ENCODE measurements around the gene HOXB9. TPM values are rescaled to one million over a fixed set of nuclear protein-coding genes. Genes with fewer than 3 reads are reported as not detected.
A peak's percentile ranks its signal among the peaks of the same experiment; 100 is the strongest.

The HOXB9 gene
- total and polyA plus RNA-seq, 2 experiments from 2014 or later: not detected

DNA sequence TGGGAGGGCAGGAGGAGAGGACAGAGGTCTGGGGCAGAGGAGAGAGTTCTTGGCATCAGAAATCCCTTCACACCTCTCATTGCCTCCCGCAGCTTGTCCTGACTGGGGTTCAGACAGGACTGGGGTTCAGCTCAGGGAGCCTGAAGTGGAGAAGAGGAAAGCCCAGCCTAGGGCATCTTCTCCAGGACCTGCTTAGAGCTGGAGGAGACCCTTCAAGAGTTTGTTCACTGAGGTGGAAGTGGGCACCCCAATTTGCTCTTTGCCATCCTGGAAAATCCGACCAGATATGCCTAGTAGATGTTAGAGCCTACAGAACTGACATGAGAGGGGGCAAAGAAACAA is 38.1 kb downstream of the HOXB9 start:
- no peak overlapping the region for H2AFZ ChIP-seq
- no peaks in the 10 kb centered on the region for H3K9me2 ChIP-seq (ENCODE audit: insufficient read depth)
- Mint-ChIP-seq H3K4me1 (peaks cover 39% of the 10 kb centered on the region), H3K9me3 (no peaks in the 10 kb centered on the region; the same call in 1 of the 3 replicates), H3K27me3 (ENCODE audit: insufficient read depth, low read depth, poor library complexity) (peaks cover 100% of the 10 kb centered on the region), H3K27ac (no peak overlapping the region), H3K4me3 (no peak overlapping the region), H3K36me3 (ENCODE audit: low read depth) (no peaks in the 10 kb centered on the region)
- ATAC-seq (no peak), DNase-seq (ENCODE audit: low spot score) (no peak)
- no peak overlapping the region for H3K4me3 ChIP-seq
- peaks cover 66% of the 10 kb centered on the region for H4K20me1 ChIP-seq (replicated peaks; ENCODE audit: insufficient read depth)
- no peaks in the 10 kb centered on the region for H3K79me2 ChIP-seq (replicated peaks; ENCODE audit: insufficient read depth)
- peaks cover 52% of the 10 kb centered on the region for H3K4me1 ChIP-seq (ENCODE audit: insufficient read depth)
- H3F3A ChIP-seq (replicated peaks; ENCODE audit: low read depth): peaks cover 60% of the 10 kb centered on the region
- no peak overlapping the region for H3K4me2 ChIP-seq
- H3K27ac ChIP-seq (ENCODE audit: low read depth): no peak overlapping the region
- no peaks in the 10 kb centered on the region for H3K36me3 ChIP-seq (ENCODE audit: insufficient read depth)
- TF ChIP-seq ZNF331 (CRISPR knock-in tag; IDR thresholded peaks at IDR 0.05; ENCODE audit: low read depth): no peak
- peak; percentile 46 for TF ChIP-seq EZH2 (IDR thresholded peaks at IDR 0.05; ENCODE audit: low read depth, unreplicated experiment)
- TF ChIP-seq, protein P1, sequence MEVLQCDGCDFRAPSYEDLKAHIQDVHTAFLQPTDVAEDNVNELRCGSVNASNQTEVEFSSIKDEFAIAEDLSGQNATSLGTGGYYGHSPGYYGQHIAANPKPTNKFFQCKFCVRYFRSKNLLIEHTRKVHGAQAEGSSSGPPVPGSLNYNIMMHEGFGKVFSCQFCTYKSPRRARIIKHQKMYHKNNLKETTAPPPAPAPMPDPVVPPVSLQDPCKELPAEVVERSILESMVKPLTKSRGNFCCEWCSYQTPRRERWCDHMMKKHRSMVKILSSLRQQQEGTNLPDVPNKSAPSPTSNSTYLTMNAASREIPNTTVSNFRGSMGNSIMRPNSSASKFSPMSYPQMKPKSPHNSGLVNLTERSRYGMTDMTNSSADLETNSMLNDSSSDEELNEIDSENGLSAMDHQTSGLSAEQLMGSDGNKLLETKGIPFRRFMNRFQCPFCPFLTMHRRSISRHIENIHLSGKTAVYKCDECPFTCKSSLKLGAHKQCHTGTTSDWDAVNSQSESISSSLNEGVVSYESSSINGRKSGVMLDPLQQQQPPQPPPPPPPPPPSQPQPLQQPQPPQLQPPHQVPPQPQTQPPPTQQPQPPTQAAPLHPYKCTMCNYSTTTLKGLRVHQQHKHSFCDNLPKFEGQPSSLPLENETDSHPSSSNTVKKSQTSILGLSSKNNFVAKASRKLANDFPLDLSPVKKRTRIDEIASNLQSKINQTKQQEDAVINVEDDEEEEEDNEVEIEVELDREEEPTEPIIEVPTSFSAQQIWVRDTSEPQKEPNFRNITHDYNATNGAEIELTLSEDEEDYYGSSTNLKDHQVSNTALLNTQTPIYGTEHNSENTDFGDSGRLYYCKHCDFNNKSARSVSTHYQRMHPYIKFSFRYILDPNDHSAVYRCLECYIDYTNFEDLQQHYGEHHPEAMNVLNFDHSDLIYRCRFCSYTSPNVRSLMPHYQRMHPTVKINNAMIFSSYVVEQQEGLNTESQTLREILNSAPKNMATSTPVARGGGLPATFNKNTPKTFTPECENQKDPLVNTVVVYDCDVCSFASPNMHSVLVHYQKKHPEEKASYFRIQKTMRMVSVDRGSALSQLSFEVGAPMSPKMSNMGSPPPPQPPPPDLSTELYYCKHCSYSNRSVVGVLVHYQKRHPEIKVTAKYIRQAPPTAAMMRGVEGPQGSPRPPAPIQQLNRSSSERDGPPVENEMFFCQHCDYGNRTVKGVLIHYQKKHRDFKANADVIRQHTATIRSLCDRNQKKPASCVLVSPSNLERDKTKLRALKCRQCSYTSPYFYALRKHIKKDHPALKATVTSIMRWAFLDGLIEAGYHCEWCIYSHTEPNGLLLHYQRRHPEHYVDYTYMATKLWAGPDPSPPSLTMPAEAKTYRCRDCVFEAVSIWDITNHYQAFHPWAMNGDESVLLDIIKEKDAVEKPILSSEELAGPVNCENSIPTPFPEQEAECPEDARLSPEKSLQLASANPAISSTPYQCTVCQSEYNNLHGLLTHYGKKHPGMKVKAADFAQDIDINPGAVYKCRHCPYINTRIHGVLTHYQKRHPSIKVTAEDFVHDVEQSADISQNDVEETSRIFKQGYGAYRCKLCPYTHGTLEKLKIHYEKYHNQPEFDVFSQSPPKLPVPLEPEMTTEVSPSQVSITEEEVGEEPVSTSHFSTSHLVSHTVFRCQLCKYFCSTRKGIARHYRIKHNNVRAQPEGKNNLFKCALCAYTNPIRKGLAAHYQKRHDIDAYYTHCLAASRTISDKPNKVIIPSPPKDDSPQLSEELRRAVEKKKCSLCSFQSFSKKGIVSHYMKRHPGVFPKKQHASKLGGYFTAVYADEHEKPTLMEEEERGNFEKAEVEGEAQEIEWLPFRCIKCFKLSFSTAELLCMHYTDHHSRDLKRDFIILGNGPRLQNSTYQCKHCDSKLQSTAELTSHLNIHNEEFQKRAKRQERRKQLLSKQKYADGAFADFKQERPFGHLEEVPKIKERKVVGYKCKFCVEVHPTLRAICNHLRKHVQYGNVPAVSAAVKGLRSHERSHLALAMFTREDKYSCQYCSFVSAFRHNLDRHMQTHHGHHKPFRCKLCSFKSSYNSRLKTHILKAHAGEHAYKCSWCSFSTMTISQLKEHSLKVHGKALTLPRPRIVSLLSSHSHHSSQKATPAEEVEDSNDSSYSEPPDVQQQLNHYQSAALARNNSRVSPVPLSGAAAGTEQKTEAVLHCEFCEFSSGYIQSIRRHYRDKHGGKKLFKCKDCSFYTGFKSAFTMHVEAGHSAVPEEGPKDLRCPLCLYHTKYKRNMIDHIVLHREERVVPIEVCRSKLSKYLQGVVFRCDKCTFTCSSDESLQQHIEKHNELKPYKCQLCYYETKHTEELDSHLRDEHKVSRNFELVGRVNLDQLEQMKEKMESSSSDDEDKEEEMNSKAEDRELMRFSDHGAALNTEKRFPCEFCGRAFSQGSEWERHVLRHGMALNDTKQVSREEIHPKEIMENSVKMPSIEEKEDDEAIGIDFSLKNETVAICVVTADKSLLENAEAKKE (CRISPR knock-in tag; IDR thresholded peaks at IDR 0.05): no peak
- no peak for TF ChIP-seq ZNF114 (CRISPR knock-in tag; IDR thresholded peaks at IDR 0.05)
- TF ChIP-seq, protein P2, sequence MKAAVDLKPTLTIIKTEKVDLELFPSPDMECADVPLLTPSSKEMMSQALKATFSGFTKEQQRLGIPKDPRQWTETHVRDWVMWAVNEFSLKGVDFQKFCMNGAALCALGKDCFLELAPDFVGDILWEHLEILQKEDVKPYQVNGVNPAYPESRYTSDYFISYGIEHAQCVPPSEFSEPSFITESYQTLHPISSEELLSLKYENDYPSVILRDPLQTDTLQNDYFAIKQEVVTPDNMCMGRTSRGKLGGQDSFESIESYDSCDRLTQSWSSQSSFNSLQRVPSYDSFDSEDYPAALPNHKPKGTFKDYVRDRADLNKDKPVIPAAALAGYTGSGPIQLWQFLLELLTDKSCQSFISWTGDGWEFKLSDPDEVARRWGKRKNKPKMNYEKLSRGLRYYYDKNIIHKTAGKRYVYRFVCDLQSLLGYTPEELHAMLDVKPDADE (IDR thresholded peaks at IDR 0.05): no peak
- TF ChIP-seq EZH2phosphoT487 (IDR thresholded peaks at IDR 0.05; ENCODE audit: unreplicated experiment): no peak
- TF ChIP-seq, protein P3, sequence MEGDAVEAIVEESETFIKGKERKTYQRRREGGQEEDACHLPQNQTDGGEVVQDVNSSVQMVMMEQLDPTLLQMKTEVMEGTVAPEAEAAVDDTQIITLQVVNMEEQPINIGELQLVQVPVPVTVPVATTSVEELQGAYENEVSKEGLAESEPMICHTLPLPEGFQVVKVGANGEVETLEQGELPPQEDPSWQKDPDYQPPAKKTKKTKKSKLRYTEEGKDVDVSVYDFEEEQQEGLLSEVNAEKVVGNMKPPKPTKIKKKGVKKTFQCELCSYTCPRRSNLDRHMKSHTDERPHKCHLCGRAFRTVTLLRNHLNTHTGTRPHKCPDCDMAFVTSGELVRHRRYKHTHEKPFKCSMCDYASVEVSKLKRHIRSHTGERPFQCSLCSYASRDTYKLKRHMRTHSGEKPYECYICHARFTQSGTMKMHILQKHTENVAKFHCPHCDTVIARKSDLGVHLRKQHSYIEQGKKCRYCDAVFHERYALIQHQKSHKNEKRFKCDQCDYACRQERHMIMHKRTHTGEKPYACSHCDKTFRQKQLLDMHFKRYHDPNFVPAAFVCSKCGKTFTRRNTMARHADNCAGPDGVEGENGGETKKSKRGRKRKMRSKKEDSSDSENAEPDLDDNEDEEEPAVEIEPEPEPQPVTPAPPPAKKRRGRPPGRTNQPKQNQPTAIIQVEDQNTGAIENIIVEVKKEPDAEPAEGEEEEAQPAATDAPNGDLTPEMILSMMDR (conservative IDR thresholded peaks at IDR 0.05; ENCODE audit: low read depth in 2 of 2): no peak
- no peak for TF ChIP-seq JUNB (IDR thresholded peaks at IDR 0.05; ENCODE audit: unreplicated experiment)
- peaks cover 100% of the 10 kb centered on the region for H3K27me3 ChIP-seq (ENCODE audit: insufficient read depth)
